Fibroblast of skin of scalp (primary cell): Measurements from ENCODE around the gene IRF2BP1.

Experiments used
- DNase-seq: peaks from one replicate; pipeline ENCODE4 v3.0.0-alpha.2; 2013

IRF2BP1 gene

GRCh38 chr19:45862271-45862563 is 23.7 kb downstream of the IRF2BP1 start:
- no peak for DNase-seq

GRCh38 chr19:45860359-45861259 is 25.3 kb downstream of the IRF2BP1 start:
- DNase-seq: no peak

- no peak for DNase-seq
Observed at GRCh38 chr19:45854167-45854778, 31.7 kb downstream of the IRF2BP1 start.

- DNase-seq: no peak
Observed at GRCh38 chr19:45852983-45853382, 33.0 kb downstream of the IRF2BP1 start.

GRCh38 chr19:45852145-45852750 is 33.7 kb downstream of the IRF2BP1 start:
- peak; percentile 53 for DNase-seq

- DNase-seq: no peak
Observed at GRCh38 chr19:45848922-45849321, 37.0 kb downstream of the IRF2BP1 start.

- DNase-seq: no peak
Observed at GRCh38 chr19:45847663-45848062, 38.3 kb downstream of the IRF2BP1 start.

GRCh38 chr19:45842198-45842597 is 43.7 kb downstream of the IRF2BP1 start:
- DNase-seq: no peak

GRCh38 chr19:45834970-45835369 is 51.0 kb downstream of the IRF2BP1 start:
- no peak for DNase-seq
